ENCODE measurements around the gene TP53I13. TPM values are rescaled to one million over a fixed set of nuclear protein-coding genes. Genes with fewer than 3 reads are reported as not detected.

TP53I13 gene
- total RNA-seq, 4 donors from 2014 or later = 31.6 to 45.9 (median 40.3) TPM

DNA sequence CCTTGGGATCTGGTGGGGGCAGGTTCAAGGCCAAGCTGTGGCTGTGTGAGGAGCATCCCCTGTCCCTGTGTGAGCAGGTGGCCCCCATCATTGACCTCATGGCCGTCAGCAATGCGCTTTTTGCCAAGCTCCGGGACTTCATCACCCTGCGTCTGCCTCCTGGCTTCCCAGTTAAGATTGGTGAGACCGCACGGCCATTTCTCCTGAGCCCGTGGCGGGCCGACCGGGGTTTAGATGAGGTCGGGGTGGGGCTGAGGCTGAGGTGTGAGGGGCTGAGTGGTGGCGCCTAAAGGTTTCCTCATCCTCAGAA is 43.5 kb downstream of the TP53I13 start:
- 94% methylated on average over 12 of the region's 12 CpGs for WGBS
- DNase-seq (ENCODE audit: low spot score in 2 of 2) = no peak
- no peak overlapping the region for H3K4me3 ChIP-seq
- peaks cover 6% of the 10 kb centered on the region for H3K27me3 ChIP-seq
- TF ChIP-seq CTCF (IDR thresholded peaks at IDR 0.05) (no peak), EP300 (IDR thresholded peaks at IDR 0.05) (no peak), POLR2AphosphoS5 (IDR thresholded peaks at IDR 0.05) (no peak)
- no peaks in the 10 kb centered on the region for H3K36me3 ChIP-seq
- H3K9me3 ChIP-seq = no peaks in the 10 kb centered on the region
- no peak overlapping the region for H3K27ac ChIP-seq
- H3K4me1 ChIP-seq = peaks cover 41% of the 10 kb centered on the region

DNA sequence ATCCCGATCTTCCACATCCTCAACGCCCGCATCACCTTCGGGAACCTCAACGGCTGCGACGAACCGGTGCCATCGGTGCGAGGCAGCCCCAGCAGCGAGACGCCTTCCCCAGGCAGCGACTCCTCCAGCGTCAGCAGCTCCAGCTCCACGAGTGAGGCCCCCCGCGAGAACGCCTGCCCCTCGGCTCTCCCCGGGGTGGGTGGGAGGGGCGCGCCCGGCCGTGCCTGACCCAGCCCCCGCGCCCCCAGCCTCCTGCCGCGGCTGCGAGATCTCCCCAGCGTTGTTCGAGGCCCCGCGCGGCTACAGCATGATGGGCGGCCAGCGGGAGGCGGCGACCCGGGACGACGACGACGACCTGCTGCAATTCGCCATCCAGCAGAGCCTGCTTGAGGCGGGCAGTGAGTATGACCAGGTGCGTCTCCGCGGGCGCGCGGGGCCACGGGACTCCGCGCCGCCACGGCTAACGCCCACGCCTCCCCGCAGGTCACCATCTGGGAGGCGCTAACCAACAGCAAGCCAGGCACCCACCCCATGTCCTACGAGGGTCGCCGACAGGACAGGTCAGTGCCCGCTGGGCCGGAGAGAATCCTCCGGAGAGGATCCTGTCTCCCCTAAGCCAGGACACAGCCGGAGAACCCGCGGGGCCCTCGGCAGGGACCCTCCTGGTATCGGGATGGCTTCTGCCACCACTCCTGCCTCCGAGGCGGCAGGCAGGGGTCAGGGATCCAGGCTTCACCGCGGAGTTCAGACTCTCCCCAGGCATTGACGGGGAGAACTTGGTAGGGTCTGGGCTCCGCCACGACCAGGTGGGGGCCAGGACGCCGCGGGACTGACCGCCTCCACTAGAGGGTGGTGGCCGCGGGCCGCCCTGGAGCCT is 44.1 kb downstream of the TP53I13 start:
- 84% methylated on average over 54 of the region's 85 CpGs for WGBS
- TF ChIP-seq POLR2AphosphoS5 (IDR thresholded peaks at IDR 0.05) = no peak
- TF ChIP-seq POLR2A (IDR thresholded peaks at IDR 0.05) = no peak
- no peak for TF ChIP-seq EP300 (IDR thresholded peaks at IDR 0.05)
- TF ChIP-seq CTCF (IDR thresholded peaks at IDR 0.05) = no peak
- DNase-seq (ENCODE audit: low spot score in 2 of 2) = peak in 1 of 2 donors; percentile 72
- H3K4me3 ChIP-seq = peak overlapping the region; percentile 32
- H3K4me1 ChIP-seq = peaks cover 47% of the 10 kb centered on the region
- no peaks in the 10 kb centered on the region for H3K36me3 ChIP-seq
- H3K9me3 ChIP-seq = no peaks in the 10 kb centered on the region
- no peak overlapping the region for H3K27ac ChIP-seq
- peaks cover 6% of the 10 kb centered on the region for H3K27me3 ChIP-seq

DNA sequence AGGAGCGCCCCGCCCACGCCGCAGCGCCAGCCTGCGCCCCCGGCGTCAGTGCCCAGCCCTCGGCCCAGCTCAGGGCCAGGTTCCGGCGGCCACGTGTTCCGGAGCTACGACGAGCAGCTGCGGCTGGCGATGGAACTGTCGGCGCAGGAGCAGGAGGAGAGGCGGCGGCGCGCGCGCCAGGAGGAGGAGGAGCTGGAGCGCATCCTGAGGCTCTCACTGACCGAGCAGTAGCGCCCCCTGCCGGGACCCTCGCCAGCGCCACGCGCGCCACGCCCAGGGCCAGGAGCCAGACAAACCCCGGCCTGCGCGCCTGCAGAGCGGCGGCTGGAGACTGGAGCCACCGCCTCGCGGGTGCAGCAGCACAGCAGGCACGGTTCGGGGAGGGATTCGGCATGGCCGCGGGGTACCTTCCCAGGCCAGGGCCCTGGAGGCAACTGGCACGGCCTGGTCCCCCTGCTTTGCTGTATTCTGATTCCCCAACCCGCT is 44.9 kb downstream of the TP53I13 start:
- TF ChIP-seq POLR2A (IDR thresholded peaks at IDR 0.05) (no peak), CTCF (IDR thresholded peaks at IDR 0.05) (peak; percentile 72 to 93), POLR2AphosphoS5 (IDR thresholded peaks at IDR 0.05) (peak in 1 of 3 donors; percentile 73), EP300 (IDR thresholded peaks at IDR 0.05) (no peak)
- Histone ChIP-seq H3K9me3 (no peaks in the 10 kb centered on the region), H3K4me3 (peak overlapping the region; percentile 32), H3K36me3 (no peaks in the 10 kb centered on the region), H3K27me3 (peaks cover 6% of the 10 kb centered on the region), H3K27ac (no peak overlapping the region), H3K4me1 (peaks cover 55% of the 10 kb centered on the region)
- peak; percentile 96 for DNase-seq (ENCODE audit: low spot score in 2 of 2)
- no CpG with 5 or more reads among the region's 50 CpGs for WGBS

GRCh38 chr17:29613856-29614255 is 45.4 kb downstream of the TP53I13 start:
- Histone ChIP-seq H3K9me3 (no peaks in the 10 kb centered on the region), H3K27me3 (peaks cover 6% of the 10 kb centered on the region), H3K4me1 (peaks cover 56% of the 10 kb centered on the region), H3K4me3 (peak overlapping the region; percentile 32), H3K27ac (no peak overlapping the region), H3K36me3 (no peaks in the 10 kb centered on the region)
- 19% methylated on average over 13 of the region's 13 CpGs for WGBS
- TF ChIP-seq POLR2A (IDR thresholded peaks at IDR 0.05) (no peak), EP300 (IDR thresholded peaks at IDR 0.05) (no peak), POLR2AphosphoS5 (IDR thresholded peaks at IDR 0.05) (no peak), CTCF (IDR thresholded peaks at IDR 0.05) (no peak)
- peak in 1 of 2 donors; percentile 73 for DNase-seq (ENCODE audit: low spot score in 2 of 2)

GRCh38 chr17:29614349-29615047 is 46.0 kb downstream of the TP53I13 start:
- DNase-seq (ENCODE audit: low spot score in 2 of 2) = peak in 1 of 2 donors; percentile 66
- peaks cover 56% of the 10 kb centered on the region for H3K4me1 ChIP-seq
- WGBS = 56% methylated on average over 16 of the region's 16 CpGs
- H3K27me3 ChIP-seq = peaks cover 6% of the 10 kb centered on the region
- TF ChIP-seq POLR2AphosphoS5 (IDR thresholded peaks at IDR 0.05) (no peak), CTCF (IDR thresholded peaks at IDR 0.05) (no peak), EP300 (IDR thresholded peaks at IDR 0.05) (no peak), POLR2A (IDR thresholded peaks at IDR 0.05) (no peak)
- no peaks in the 10 kb centered on the region for H3K9me3 ChIP-seq
- H3K36me3 ChIP-seq = no peaks in the 10 kb centered on the region
- peak overlapping the region; percentile 42 for H3K4me3 ChIP-seq
- H3K27ac ChIP-seq = no peak overlapping the region

Measured in suprapubic skin (tissue), 4 donors.